Thyroid gland (tissue), 4 donors: ENCODE results near the gene ADAM12. TPM values are rescaled to one million over a fixed set of nuclear protein-coding genes. Genes with fewer than 3 reads are reported as not detected.

ENCODE experiments used
- DNase-seq, 2 donors: peaks; one replicate each; pipeline ENCODE4 v3.0.0-alpha.2; 2019
- H3K27ac ChIP-seq, 3 donors: fragments of 200-600 bp; sonication (generic); 1 replicate in 2 of 3; 2 replicates in 1 of 3; pipeline ENCODE4 v1.5.1; 2016 to 2019; ENCODE audit warnings: mild to moderate bottlenecking in 1 of 3, moderate library complexity in 1 of 3
- H3K27me3 ChIP-seq: fragments of 200-600 bp; sonication (generic); one replicate; pipeline ENCODE4 v1.5.1; 2019
- H3K36me3 ChIP-seq, 2 donors: fragments of 200-600 bp; sonication (generic); one replicate each; pipeline ENCODE4 v1.5.1; 2016 to 2019
- H3K4me1 ChIP-seq, 2 donors: fragments of 200-600 bp; sonication (generic); one replicate each; pipeline ENCODE4 v1.5.1; 2017 to 2019
- H3K4me3 ChIP-seq, 3 donors: fragments of 200-600 bp; sonication (generic); replicated peaks in 1 of 3; 1 replicate in 2 of 3; 2 replicates in 1 of 3; pipeline ENCODE4 v1.5.1; 2016; ENCODE audit warnings: mild to moderate bottlenecking in 1 of 3
- H3K9me3 ChIP-seq: fragments of 200-600 bp; sonication (generic); one replicate; pipeline ENCODE4 v1.5.1; 2017
- POLR2A ChIP-seq, 2 donors: fragments of 450-650 bp; IDR thresholded peaks; one replicate each; pipeline ENCODE4 v1.6.1; 2017; ENCODE audit warnings: antibody characterized with exemption in 2 of 2, mild to moderate bottlenecking in 2 of 2, moderate library complexity in 1 of 2
- WGBS, 2 donors: methylation state at CpG; one replicate each; pipeline ENCODE4 v1.1.5; 2017; 5-methylcytosine and 5-hydroxymethylcytosine counted together
- intact Hi-C: fragments of 100-400 bp; cut with DNase I; formaldehyde crosslinking; loops from one replicate; pipeline ENCODE4 v1.15.1; 2023
- total RNA-seq, 4 donors: library from RNA; depleted of rRNA; stranded (reverse); fragments of >200 nt; gene quantifications; one replicate each; pipeline ENCODE4 v1.2.3, GENCODE V29; 2016
- TF ChIP-seq, protein P1 (sequence below), 6 experiments: fragments of 200-600 bp in 3 of 6; fragments of 450-650 bp in 3 of 6; sonication (generic) in 3 of 6; IDR thresholded peaks; one replicate each; pipeline ENCODE4 v1.5.1; 2016 to 2019; ENCODE audit warnings: antibody characterized with exemption in 6 of 6, mild to moderate bottlenecking in 2 of 6, inconsistent platforms in 1 of 6, moderate library complexity in 1 of 6

Gene ADAM12
- total RNA-seq, 4 donors from 2014 or later = 0.20 to 0.94 (median 0.63) TPM

DNA sequence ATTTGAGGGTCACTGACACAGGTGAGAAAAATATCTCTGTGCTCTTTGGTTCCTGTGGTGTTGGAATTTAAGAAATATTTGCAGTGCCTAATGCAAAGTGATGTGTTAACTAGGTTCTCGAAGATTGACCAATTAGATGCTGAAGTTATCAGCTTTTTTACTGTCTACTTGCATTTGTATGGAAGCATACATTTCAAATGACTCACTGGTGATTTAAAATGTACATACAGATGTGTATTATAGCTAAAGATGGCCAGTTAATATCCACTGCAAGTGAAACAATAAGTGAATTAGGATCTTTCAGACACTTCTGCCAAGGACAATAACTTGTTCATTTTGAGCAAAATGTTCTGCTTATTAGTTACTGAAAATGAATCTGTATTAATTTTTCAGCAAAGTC, 287.0 kb downstream of the ADAM12 start:
- TF ChIP-seq, protein P1, sequence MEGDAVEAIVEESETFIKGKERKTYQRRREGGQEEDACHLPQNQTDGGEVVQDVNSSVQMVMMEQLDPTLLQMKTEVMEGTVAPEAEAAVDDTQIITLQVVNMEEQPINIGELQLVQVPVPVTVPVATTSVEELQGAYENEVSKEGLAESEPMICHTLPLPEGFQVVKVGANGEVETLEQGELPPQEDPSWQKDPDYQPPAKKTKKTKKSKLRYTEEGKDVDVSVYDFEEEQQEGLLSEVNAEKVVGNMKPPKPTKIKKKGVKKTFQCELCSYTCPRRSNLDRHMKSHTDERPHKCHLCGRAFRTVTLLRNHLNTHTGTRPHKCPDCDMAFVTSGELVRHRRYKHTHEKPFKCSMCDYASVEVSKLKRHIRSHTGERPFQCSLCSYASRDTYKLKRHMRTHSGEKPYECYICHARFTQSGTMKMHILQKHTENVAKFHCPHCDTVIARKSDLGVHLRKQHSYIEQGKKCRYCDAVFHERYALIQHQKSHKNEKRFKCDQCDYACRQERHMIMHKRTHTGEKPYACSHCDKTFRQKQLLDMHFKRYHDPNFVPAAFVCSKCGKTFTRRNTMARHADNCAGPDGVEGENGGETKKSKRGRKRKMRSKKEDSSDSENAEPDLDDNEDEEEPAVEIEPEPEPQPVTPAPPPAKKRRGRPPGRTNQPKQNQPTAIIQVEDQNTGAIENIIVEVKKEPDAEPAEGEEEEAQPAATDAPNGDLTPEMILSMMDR (IDR thresholded peaks at IDR 0.05) = no peak
- no peak for TF ChIP-seq POLR2A (IDR thresholded peaks at IDR 0.05)
- Histone ChIP-seq H3K4me3 (no peak overlapping the region), H3K36me3 (no peaks in the 10 kb centered on the region), H3K27me3 (no peaks in the 10 kb centered on the region), H3K9me3 (no peaks in the 10 kb centered on the region), H3K4me1 (peaks cover 0 to under 1% of the 10 kb centered on the region in 2 donors), H3K27ac (no peak overlapping the region)
- intact Hi-C loops = no loop called here
- DNase-seq = no peak
- 85 to 86% methylated on average over 1 of the region's 1 CpG for WGBS, 2 donors

DNA sequence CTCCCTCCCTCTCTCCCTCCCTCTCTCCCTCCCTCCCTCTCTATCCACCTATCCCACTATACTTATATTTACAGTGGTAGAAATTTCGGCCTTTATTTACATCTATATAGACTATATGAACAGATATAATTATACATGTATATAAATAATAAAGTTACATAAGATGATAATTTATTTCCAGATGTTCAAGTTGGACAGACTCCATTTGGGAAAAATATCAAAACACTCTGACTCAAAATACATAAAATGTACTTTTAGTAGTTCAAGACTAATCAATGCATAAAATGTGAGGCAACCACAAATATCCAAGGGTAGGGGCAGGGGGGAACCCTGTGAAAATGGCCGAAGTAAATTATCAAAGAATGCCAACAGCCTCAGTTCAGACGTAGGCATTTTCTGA, 288.9 kb downstream of the ADAM12 start:
- no peak overlapping the region for H3K4me3 ChIP-seq
- no peak for TF ChIP-seq POLR2A (IDR thresholded peaks at IDR 0.05)
- TF ChIP-seq, protein P1 (IDR thresholded peaks at IDR 0.05) = no peak
- peaks cover 7% of the 10 kb centered on the region in 2 donors for H3K4me1 ChIP-seq
- no peaks in the 10 kb centered on the region for H3K9me3 ChIP-seq
- DNase-seq = no peak
- H3K36me3 ChIP-seq = no peaks in the 10 kb centered on the region
- 86 to 91% methylated on average over 3 of the region's 3 CpGs for WGBS, 2 donors
- H3K27ac ChIP-seq = no peak overlapping the region
- intact Hi-C loops = no loop called here
- no peaks in the 10 kb centered on the region for H3K27me3 ChIP-seq

DNA sequence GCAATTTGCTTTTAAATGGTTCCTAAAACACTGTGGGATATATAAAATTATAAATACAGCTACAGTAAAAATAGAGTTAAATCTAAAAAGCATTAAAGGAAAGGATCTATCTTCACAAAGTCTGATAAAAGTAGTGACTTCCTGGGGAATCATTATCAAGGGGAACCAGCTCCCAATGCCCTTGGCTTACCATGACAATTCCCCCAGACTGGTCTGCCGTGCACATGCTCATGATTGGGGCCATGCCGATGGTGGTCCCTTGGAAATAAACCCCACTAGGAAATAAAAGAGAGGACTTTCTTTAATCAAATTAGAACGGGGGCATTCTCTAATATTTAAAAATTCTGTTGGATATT, 290.1 kb downstream of the ADAM12 start:
- intact Hi-C loops = no loop called here
- no peak for TF ChIP-seq POLR2A (IDR thresholded peaks at IDR 0.05)
- TF ChIP-seq, protein P1 (IDR thresholded peaks at IDR 0.05) = no peak

DNA sequence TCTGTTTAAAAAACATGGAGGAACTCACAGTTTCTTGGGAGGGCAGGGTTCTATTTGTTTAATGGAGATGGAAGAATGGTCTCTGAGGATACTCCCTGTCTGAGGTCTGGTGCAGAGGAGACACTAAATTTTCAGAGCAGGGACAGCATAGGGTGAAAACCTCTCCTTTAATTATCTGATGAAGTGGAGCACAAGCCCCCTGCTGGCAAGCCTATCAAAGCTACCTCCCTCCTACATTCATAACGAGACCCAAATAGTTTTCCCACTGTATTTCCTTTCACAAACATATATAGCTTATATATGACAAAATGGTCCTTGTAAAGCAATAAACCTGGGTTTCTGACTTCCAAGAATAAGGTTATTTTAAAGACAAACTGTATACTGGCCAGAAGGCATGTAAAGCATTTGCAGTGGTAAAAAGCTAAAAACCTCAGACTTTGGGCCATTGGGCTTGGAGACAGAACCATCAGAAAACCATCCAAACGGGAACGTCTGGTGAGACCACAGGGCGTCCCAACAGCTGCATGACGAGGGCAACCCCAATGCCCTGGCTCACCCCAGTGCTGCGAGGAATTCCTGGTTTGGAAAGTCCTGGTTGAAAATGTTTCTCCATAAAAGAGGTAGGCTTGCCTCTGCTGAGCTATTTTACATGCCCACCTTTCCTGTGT, 290.6 kb downstream of the ADAM12 start:
- Histone ChIP-seq H3K27me3 (no peaks in the 10 kb centered on the region), H3K4me1 (peaks cover 7% of the 10 kb centered on the region in 2 donors), H3K36me3 (no peaks in the 10 kb centered on the region), H3K9me3 (no peaks in the 10 kb centered on the region), H3K4me3 (no peak overlapping the region), H3K27ac (no peak overlapping the region)
- 86 to 90% methylated on average over 6 of the region's 6 CpGs for WGBS, 2 donors
- no peak for DNase-seq
- intact Hi-C loops = no loop called here
- TF ChIP-seq POLR2A (IDR thresholded peaks at IDR 0.05) = no peak
- TF ChIP-seq, protein P1 (IDR thresholded peaks at IDR 0.05) = no peak

More for the DNA sequence above, 290.1 kb downstream of the ADAM12 start:
- H3K4me1 ChIP-seq = peaks cover 7% of the 10 kb centered on the region in 2 donors
- no peak for DNase-seq
- H3K27me3 ChIP-seq = no peaks in the 10 kb centered on the region
- no peaks in the 10 kb centered on the region for H3K9me3 ChIP-seq
- H3K4me3 ChIP-seq = no peak overlapping the region
- no peaks in the 10 kb centered on the region for H3K36me3 ChIP-seq
- H3K27ac ChIP-seq = no peak overlapping the region
- WGBS, 2 donors = 92 to 95% methylated on average over 3 of the region's 3 CpGs

DNA sequence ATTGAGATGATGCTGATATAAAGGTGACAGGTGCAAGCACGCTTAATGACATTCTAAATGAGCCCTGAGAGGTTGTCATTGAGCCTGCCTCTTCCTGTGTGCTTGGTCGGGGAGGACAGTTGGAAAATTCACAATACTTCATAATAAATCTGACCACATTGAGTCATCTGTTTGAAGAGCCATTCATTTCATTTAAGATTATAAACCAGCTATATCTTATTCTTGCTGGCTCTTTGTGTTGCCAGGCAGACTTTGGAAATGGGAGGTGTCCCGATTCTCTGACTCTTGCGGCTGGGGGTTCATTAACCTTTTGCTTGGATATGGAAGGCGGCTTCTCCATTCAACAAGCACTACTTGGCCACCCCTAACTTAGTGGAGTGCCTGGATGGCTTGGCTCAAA, 293.7 kb downstream of the ADAM12 start:
- Histone ChIP-seq H3K36me3 (no peaks in the 10 kb centered on the region), H3K27me3 (no peaks in the 10 kb centered on the region), H3K4me1 (peaks cover 7% of the 10 kb centered on the region in 2 donors), H3K4me3 (no peak overlapping the region), H3K27ac (no peak overlapping the region), H3K9me3 (no peaks in the 10 kb centered on the region)
- DNase-seq = no peak
- no peak for TF ChIP-seq POLR2A (IDR thresholded peaks at IDR 0.05)
- TF ChIP-seq, protein P1 (IDR thresholded peaks at IDR 0.05) = no peak
- intact Hi-C loops = no loop called here
- 96 to 98% methylated on average over 5 of the region's 5 CpGs for WGBS, 2 donors
